Dermis blood vessel endothelial cell (primary cell): ENCODE measurements around the gene CTNNB1. TPM values are rescaled to one million over a fixed set of nuclear protein-coding genes. Genes with fewer than 3 reads are reported as not detected.

Source experiments
- DNase-seq: peaks from one replicate; pipeline ENCODE4 v3.0.0; 2010
- total RNA-seq: library from RNA; depleted of rRNA; stranded (reverse); fragments of >200 nt; gene quantifications from 2 replicates; pipeline ENCODE4 v1.2.3, GENCODE V29; 2014

The CTNNB1 gene
- 1,367 and 1,954 TPM in 2 replicates for total RNA-seq

- peak; percentile 96 for DNase-seq
Observed at GRCh38 chr3:41198950-41199865, at the start of gene CTNNB1. TSS of gene CTNNB1 (plus strand) at chr3:41199505. CDS start at chr3:41224069, 24,564 bp downstream.

GRCh38 chr3:41155834-41156233 is 43.5 kb upstream of the CTNNB1 start:
- no peak for DNase-seq

GRCh38 chr3:41158947-41159346 is 40.4 kb upstream of the CTNNB1 start:
- no peak for DNase-seq

GRCh38 chr3:41159588-41160189 is 39.6 kb upstream of the CTNNB1 start:
- DNase-seq: no peak

GRCh38 chr3:41162541-41162940 is 36.8 kb upstream of the CTNNB1 start:
- no peak for DNase-seq

- DNase-seq: no peak
Observed at GRCh38 chr3:41163006-41163405, 36.3 kb upstream of the CTNNB1 start.

GRCh38 chr3:41163421-41163820 is 35.9 kb upstream of the CTNNB1 start:
- DNase-seq: no peak

- DNase-seq: no peak
Observed at GRCh38 chr3:41164777-41165176, 34.5 kb upstream of the CTNNB1 start.

GRCh38 chr3:41167722-41168497 is 31.4 kb upstream of the CTNNB1 start:
- no peak for DNase-seq

GRCh38 chr3:41169023-41169422 is 30.3 kb upstream of the CTNNB1 start:
- DNase-seq: no peak

GRCh38 chr3:41173926-41174885 is 25.1 kb upstream of the CTNNB1 start:
- no peak for DNase-seq

- DNase-seq: no peak
Observed at GRCh38 chr3:41175365-41175764, 23.9 kb upstream of the CTNNB1 start.

GRCh38 chr3:41176596-41176995 is 22.7 kb upstream of the CTNNB1 start:
- DNase-seq: no peak

- no peak for DNase-seq
Observed at GRCh38 chr3:41178576-41178975, 20.7 kb upstream of the CTNNB1 start.

- DNase-seq: no peak
Observed at GRCh38 chr3:41180396-41180795, 18.9 kb upstream of the CTNNB1 start.

GRCh38 chr3:41182504-41183059 is 16.7 kb upstream of the CTNNB1 start:
- no peak for DNase-seq

- no peak for DNase-seq
Observed at GRCh38 chr3:41184394-41184793, 14.9 kb upstream of the CTNNB1 start.

GRCh38 chr3:41186297-41186696 is 13.0 kb upstream of the CTNNB1 start:
- no peak for DNase-seq

- DNase-seq: no peak
Observed at GRCh38 chr3:41188306-41188705, 11.0 kb upstream of the CTNNB1 start.

GRCh38 chr3:41190509-41191284 is 8.6 kb upstream of the CTNNB1 start:
- no peak for DNase-seq

GRCh38 chr3:41192885-41193284 is 6.4 kb upstream of the CTNNB1 start:
- DNase-seq: no peak
